Stimulated activated naive CD4-positive, alpha-beta T cell (primary cell): ENCODE data around the gene GHRH.
A peak's percentile ranks its signal among the peaks of the same experiment; 100 is the strongest.

Experiments
- DNase-seq, 6 experiments: peaks; one replicate each; lab custom pipeline; 2025; lab: John Stamatoyannopoulos, UW

Gene GHRH

GRCh38 chr20:37205130-37205529 is 56.5 kb downstream of the GHRH start:
- no peak for DNase-seq

DNA sequence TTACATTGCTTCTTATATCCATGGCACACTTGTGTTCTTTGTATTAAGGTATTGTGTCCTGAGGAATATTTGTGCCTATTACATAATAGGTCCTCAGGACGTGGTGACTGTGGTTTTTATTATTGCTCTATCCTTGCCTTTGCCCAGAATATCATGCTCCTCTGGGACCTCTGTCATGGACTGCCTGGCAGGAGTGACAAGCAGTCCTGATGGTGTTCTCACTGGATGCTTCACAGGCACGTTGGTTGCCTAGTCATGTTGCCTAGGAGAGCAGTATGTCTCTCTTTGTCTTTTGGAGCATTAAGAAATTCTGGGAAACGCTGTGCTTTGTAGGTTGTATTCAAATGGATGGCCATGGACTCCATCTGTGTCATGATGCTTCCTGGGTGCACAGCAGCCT is 57.6 kb downstream of the GHRH start:
- no peak for DNase-seq

DNA sequence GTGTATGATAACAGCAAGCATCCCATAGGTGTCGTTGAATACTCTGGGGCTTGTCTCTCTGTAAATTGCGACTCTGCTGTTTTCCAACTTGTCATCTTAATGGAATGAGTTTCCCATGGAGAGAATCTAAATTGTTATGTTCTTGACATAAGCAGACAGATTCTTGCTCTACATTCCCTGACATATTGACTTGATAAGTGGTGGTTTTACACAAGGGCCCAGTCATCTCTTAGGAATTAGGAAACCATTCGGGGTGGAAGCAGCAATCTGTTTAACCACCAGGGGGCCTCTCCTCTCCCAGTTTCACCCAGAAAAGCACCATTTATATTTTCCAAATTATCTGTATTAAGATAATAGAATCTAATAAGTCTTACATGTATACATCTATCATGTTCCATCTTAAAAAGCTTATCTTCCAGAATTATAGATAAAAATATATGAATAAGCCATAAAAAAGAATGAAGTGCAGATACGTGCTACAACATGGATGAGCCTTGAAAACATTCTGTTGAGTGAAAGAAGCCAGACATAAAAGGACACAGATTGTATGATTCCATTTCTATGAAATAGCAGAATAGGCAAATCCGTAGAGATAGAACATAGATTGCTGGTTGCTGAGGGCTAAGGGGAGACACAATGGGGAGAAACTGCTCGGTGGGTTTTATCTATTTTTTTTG is 59.2 kb downstream of the GHRH start:
- DNase-seq, result peak in 3 of 6 experiments; percentile 6 to 39 (median 35)

- DNase-seq, result no peak
These were observed 59.8 kb downstream of the GHRH start for GRCh38 chr20:37201827-37202162.
